GM12892 (cell line): ENCODE measurements around the gene SCAMP1.
"Not testable (repeated sequence)": the region's sequence is repeated elsewhere in the genome, so short reads cannot be mapped to it uniquely, and the experiment has no call there.

Experiments
- DNase-seq: peaks from one replicate; pipeline ENCODE4 v3.0.0; 2011; ENCODE audit not compliant: insufficient read length
- FAIRE-seq: peaks from 2 replicates; lab custom pipeline; 2011; peaks lifted over from hg19 to GRCh38; lab: Jason Lieb, UNC
- POLR2A ChIP-seq: IDR thresholded peaks from 2 replicates; pipeline ENCODE4 v1.6.1; 2011; ENCODE audit warnings: low read depth, low read length, control low read depth
- POLR2AphosphoS5 ChIP-seq: IDR thresholded peaks from 2 replicates; pipeline ENCODE4 v1.6.1; 2011; ENCODE audit warnings: low read depth, low read length, control low read depth
- TAF1 ChIP-seq: IDR thresholded peaks from 2 replicates; pipeline ENCODE4 v1.6.1; 2011; ENCODE audit warnings: low read depth, mild to moderate bottlenecking, control low read depth, low read length, borderline replicate concordance

SCAMP1 gene

GRCh38 chr5:78362220-78362619 is 1.8 kb downstream of the SCAMP1 start:
- DNase-seq (no peak), FAIRE-seq (no peak)
- TF ChIP-seq POLR2A (no peak), TAF1 (no peak), POLR2AphosphoS5 (no peak)

GRCh38 chr5:78364005-78364404 is 3.6 kb downstream of the SCAMP1 start:
- FAIRE-seq = no peak
- TF ChIP-seq TAF1 (no peak), POLR2AphosphoS5 (no peak), POLR2A (no peak)
- DNase-seq = no peak

GRCh38 chr5:78367318-78367991 is 7.0 kb downstream of the SCAMP1 start:
- FAIRE-seq = peak; percentile 38
- DNase-seq = no peak
- TF ChIP-seq POLR2AphosphoS5 = no peak
- TF ChIP-seq POLR2A = no peak

DNA sequence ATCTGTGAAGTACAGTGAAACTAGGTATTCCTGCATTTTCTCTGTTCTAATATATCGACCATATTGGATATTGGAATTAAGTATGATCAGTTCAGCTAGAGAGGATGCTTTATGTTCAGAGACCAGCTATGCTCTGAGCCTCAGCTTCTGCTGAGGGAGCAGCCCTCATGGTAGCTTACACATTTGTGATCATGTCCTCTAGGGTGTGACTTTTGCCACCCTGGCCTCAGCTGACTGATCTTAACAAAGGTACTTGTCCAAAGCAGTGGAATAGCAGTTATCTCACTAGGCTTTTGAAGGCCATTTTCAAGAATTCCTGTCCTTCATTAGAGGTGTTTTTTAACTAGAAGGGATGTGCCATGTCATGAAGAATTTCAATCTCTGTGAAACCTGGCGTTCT is 9.3 kb downstream of the SCAMP1 start:
- TF ChIP-seq POLR2A = no peak
- no peak for TF ChIP-seq TAF1
- no peak for TF ChIP-seq POLR2AphosphoS5
- FAIRE-seq = peak; percentile 72

GRCh38 chr5:78373231-78373630 is 12.8 kb downstream of the SCAMP1 start:
- DNase-seq = no peak
- no peak for FAIRE-seq
- TF ChIP-seq POLR2AphosphoS5 = no peak
- TF ChIP-seq POLR2A = no peak
- no peak for TF ChIP-seq TAF1

More for the DNA sequence above, 9.3 kb downstream of the SCAMP1 start:
- DNase-seq = no peak

GRCh38 chr5:78376315-78376714 is 15.9 kb downstream of the SCAMP1 start:
- no peak for DNase-seq
- TF ChIP-seq POLR2AphosphoS5 (no peak), TAF1 (no peak), POLR2A (no peak)
- no peak for FAIRE-seq

DNA sequence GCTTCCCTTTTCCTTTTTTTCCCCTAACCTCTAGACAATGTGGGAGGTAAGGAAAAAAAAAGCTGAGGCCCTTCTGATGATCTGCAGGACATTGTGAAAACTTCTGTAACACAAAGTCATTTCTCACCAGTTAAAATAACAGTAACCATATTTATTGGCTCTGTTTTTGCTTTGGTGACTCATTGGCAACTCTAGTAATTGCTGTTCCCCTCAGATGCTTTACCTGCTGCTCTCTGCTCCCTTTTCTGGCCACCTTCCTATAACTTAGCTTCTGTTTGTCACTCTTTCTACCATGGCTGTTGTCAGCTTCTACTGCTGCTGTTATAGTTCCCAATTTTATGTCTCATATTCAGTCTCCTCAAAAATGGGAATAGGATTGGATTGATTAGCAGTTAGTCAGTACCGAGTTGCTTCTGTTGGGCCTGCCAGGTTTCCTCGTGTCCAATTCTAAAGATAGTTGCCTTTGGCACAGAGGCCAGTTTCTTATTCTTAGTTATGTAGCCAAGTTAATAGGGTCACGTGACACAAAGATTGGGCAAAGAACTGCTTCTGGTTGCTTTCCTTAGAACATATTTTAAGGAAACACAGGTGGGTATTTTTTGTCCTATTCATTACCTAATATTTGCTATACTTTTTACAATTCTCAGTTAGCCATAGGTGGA is 16.8 kb downstream of the SCAMP1 start:
- TF ChIP-seq TAF1 = no peak
- TF ChIP-seq POLR2A = no peak
- no peak for TF ChIP-seq POLR2AphosphoS5
- DNase-seq (no peak), FAIRE-seq (no peak)

DNA sequence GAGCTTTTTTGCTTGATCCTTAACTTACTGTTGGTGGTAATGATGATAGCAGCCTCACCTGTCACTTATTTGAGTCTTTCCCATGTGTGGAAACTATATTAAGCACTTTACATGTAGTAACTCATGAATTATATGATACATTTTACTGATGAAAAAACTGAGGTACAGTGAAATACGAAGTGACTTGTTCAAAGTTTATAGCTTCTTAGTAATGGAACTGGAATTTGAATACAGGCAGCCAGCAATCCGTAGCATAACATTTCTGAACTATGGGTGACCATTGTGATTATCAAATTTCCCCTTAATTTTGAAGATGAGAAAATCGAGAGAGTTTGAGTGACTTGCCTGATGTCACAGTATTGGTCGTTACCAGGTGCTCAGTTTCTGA is 17.3 kb downstream of the SCAMP1 start:
- no peak for DNase-seq
- TF ChIP-seq POLR2AphosphoS5 = no peak
- no peak for TF ChIP-seq POLR2A
- TF ChIP-seq TAF1 = no peak
- FAIRE-seq = no peak

DNA sequence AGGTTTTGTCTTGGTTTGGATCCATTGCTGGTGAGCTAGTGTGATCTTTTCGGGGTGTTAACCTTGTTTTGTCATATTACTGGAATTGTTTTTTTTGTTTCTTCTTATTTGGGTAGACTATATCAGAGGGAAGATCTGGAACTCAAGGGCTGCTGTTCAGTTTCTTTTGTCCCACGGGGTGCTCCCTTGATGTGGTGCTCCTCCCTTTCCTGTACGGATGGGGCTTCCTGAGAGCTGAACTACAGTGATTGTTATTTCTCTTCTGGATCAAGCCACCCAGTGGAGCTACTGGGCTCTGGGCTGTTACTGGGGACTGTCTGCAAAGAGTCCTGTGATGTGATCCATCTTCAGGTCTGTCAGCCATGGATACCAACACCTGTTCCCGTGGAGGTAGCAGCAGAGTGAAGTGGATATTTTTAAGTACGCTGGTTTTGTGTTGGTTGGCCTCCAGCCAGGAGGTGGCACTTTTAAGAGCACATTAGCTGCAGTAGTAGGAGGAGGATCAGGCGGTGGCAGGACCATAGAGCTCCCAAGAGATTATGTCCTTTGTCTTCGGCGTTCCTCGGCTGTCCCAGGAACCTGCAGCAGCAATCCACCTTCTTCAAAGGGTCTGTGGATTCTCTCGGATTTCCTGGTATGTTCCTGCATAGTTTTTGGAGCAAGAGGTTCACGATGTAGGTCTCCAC is 27.2 kb downstream of the SCAMP1 start:
- DNase-seq (no peak), FAIRE-seq (no peak)
- no peak for TF ChIP-seq POLR2AphosphoS5
- TF ChIP-seq POLR2A = no peak
- no peak for TF ChIP-seq TAF1

DNA sequence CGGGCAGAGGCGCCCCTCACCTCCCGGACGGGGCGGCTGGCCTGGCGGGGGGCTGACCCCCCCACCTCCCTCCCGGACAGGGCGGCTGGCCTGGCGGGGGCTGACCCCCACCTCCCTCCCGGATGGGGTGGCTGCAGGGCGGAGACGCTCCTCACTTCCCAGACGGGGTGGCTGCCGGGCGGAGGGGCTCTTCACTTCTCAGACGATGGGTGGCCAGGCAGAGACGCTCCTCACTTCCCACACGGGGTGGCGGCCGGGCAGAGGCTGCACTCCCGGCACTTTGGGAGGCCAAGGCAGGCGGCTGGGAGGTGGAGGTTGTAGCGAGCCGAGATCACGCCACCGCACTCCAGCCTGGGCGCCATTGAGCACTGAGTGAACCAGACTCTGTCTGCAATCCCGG is 30.9 kb downstream of the SCAMP1 start:
- not testable (repeated sequence) for DNase-seq, FAIRE-seq

DNA sequence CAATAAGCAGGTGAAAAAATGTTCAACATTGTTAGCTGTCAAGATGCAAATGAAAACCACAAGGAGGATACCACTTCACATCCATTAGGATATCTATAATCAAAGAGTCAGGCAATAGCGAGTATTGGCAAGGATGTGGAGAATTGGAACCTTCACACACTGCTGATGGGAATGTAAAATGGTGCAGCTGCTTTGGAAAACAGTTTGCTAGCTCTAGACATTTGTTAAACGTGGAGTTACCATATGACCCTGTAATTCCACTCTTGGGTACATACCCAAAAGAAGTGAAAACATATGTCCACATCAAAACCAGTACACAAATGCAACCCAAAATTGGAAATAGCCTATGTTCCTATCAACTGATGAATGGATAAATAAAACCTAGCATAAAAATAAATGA is 37.4 kb downstream of the SCAMP1 start:
- FAIRE-seq = no peak
- no peak for DNase-seq
- TF ChIP-seq POLR2AphosphoS5 (no peak), TAF1 (no peak), POLR2A (no peak)

- TF ChIP-seq POLR2AphosphoS5 (no peak), TAF1 (no peak), POLR2A (no peak)
- no peak for FAIRE-seq
- DNase-seq = no peak
Observed at GRCh38 chr5:78399116-78399515, 38.7 kb downstream of the SCAMP1 start.
